ENCODE results near the gene GPC5. TPM values are rescaled to one million over a fixed set of nuclear protein-coding genes. Genes with fewer than 3 reads are reported as not detected.

The GPC5 gene
- total and polyA plus RNA-seq, 3 donors from 2014 or later = 11.5 to 81.8 (median 52.1) TPM

GRCh38 chr13:92657565-92657964, 1259.1 kb downstream of the GPC5 start:
- H3K36me3 ChIP-seq (ENCODE audit: low read depth, missing control alignments) = no peaks in the 10 kb centered on the region
- no peak for DNase-seq
- intact Hi-C loops (cut with DNase I; ENCODE audit: low total_unique reads) = no loop called here
- H3K9me3 ChIP-seq = no peaks in the 10 kb centered on the region
- H3K27ac ChIP-seq = no peak overlapping the region
- H3K4me1 ChIP-seq = no peaks in the 10 kb centered on the region
- H3K4me3 ChIP-seq = no peak overlapping the region
- TF ChIP-seq POLR2A (IDR thresholded peaks at IDR 0.05) = no peak
- TF ChIP-seq, protein P1, sequence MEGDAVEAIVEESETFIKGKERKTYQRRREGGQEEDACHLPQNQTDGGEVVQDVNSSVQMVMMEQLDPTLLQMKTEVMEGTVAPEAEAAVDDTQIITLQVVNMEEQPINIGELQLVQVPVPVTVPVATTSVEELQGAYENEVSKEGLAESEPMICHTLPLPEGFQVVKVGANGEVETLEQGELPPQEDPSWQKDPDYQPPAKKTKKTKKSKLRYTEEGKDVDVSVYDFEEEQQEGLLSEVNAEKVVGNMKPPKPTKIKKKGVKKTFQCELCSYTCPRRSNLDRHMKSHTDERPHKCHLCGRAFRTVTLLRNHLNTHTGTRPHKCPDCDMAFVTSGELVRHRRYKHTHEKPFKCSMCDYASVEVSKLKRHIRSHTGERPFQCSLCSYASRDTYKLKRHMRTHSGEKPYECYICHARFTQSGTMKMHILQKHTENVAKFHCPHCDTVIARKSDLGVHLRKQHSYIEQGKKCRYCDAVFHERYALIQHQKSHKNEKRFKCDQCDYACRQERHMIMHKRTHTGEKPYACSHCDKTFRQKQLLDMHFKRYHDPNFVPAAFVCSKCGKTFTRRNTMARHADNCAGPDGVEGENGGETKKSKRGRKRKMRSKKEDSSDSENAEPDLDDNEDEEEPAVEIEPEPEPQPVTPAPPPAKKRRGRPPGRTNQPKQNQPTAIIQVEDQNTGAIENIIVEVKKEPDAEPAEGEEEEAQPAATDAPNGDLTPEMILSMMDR (IDR thresholded peaks at IDR 0.05) = no peak
- H3K27me3 ChIP-seq = no peaks in the 10 kb centered on the region

DNA sequence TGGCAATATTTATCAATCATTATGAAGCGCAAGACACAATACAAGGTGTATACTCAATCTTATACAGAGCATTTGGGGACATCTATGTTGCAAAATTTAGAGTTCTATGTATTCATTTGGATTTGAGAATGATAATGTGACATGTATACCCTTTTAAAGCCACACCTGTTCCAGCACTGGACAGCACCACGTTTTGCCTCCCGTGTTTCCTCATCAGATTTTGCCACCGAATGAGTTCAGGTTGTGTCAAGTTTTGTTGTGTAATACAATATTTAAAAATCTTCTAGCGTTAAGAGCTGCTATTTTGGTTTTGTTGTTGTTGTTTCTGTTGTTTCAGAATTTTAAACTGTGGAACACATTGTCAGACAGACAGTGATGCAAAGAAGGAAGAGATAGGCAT, 1259.9 kb downstream of the GPC5 start:
- intact Hi-C loops (cut with DNase I; ENCODE audit: low total_unique reads) = no loop called here
- WGBS, 2 donors = 58 to 68% methylated on average over 5 of the region's 5 CpGs
- H3K9me3 ChIP-seq = no peaks in the 10 kb centered on the region
- H3K36me3 ChIP-seq (ENCODE audit: low read depth, missing control alignments) = no peaks in the 10 kb centered on the region
- H3K27me3 ChIP-seq = no peaks in the 10 kb centered on the region
- no peak overlapping the region for H3K4me3 ChIP-seq
- H3K4me1 ChIP-seq = no peaks in the 10 kb centered on the region
- no peak for TF ChIP-seq POLR2A (IDR thresholded peaks at IDR 0.05)
- TF ChIP-seq, protein P1 (IDR thresholded peaks at IDR 0.05) = no peak
- H3K27ac ChIP-seq = no peak overlapping the region
- DNase-seq = no peak

DNA sequence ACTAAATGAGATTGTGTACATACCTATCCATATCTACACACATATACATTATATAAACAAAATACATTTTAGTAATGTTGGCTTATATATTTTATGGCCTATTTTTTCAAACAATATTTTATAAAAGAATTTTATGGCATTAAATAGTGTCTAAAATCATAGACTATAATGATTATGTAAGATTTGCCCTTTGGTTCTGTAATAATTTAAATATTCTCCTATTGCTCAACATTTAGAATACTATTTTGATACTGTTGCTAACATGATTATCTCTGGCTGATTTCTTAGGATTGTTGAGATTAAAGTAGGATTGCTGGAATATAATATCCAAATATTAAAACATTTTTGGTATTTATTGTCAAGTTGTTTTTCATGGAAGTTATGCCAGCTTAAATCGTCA, 1263.0 kb downstream of the GPC5 start:
- Histone ChIP-seq H3K4me3 (no peak overlapping the region), H3K27me3 (no peaks in the 10 kb centered on the region), H3K9me3 (no peaks in the 10 kb centered on the region), H3K4me1 (no peaks in the 10 kb centered on the region), H3K36me3 (ENCODE audit: low read depth, missing control alignments) (no peaks in the 10 kb centered on the region), H3K27ac (no peak overlapping the region)
- intact Hi-C loops (cut with DNase I; ENCODE audit: low total_unique reads) = no loop called here
- no peak for DNase-seq
- TF ChIP-seq, protein P1 (IDR thresholded peaks at IDR 0.05) = no peak
- TF ChIP-seq POLR2A (IDR thresholded peaks at IDR 0.05) = no peak
- WGBS, 2 donors = 78 to 79% methylated on average over 1 of the region's 1 CpG

- Histone ChIP-seq H3K36me3 (ENCODE audit: low read depth, missing control alignments) (no peaks in the 10 kb centered on the region), H3K27ac (no peak overlapping the region), H3K4me1 (no peaks in the 10 kb centered on the region), H3K4me3 (no peak overlapping the region), H3K9me3 (no peaks in the 10 kb centered on the region), H3K27me3 (no peaks in the 10 kb centered on the region)
- no peak for DNase-seq
- TF ChIP-seq, protein P1 (IDR thresholded peaks at IDR 0.05) = no peak
- no peak for TF ChIP-seq POLR2A (IDR thresholded peaks at IDR 0.05)
- intact Hi-C loops (cut with DNase I; ENCODE audit: low total_unique reads) = no loop called here
These were observed 1269.7 kb downstream of the GPC5 start for GRCh38 chr13:92668157-92668556.

DNA sequence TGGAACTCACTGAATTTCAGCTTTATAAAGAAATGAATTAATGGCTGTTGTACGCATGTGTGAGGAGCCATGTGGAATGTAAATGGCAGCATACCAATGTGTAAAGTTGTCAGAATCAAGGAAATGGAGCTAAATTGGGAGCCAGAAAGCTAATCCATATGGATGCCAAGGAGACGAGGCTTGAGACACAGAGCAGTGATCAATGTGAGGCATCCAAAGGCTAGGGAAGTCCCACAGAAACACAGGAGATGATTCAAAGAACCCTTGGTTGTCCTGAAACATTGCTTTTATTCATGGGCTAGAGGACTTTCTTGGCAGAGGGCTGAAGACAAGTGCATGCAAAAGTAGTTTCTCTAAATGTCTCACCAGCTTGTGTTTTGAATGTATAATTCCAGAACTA, 1271.7 kb downstream of the GPC5 start:
- no peak for DNase-seq
- no peaks in the 10 kb centered on the region for H3K36me3 ChIP-seq (ENCODE audit: low read depth, missing control alignments)
- WGBS, 2 donors = 91 to 97% methylated on average over 2 of the region's 2 CpGs
- H3K27ac ChIP-seq = no peak overlapping the region
- no peaks in the 10 kb centered on the region for H3K4me1 ChIP-seq
- H3K4me3 ChIP-seq = no peak overlapping the region
- H3K9me3 ChIP-seq = no peaks in the 10 kb centered on the region
- intact Hi-C loops (cut with DNase I; ENCODE audit: low total_unique reads) = no loop called here
- no peaks in the 10 kb centered on the region for H3K27me3 ChIP-seq
- TF ChIP-seq, protein P1 (IDR thresholded peaks at IDR 0.05) = no peak
- no peak for TF ChIP-seq POLR2A (IDR thresholded peaks at IDR 0.05)

All from testis (tissue), 3 donors.